Thyroid gland (tissue), 4 donors: ENCODE results near the gene PNPLA3.

Source experiments
- CTCF ChIP-seq, 6 experiments: fragments of 200-600 bp in 3 of 6; fragments of 450-650 bp in 3 of 6; sonication (generic) in 3 of 6; IDR thresholded peaks; one replicate each; pipeline ENCODE4 v1.5.1; 2016 to 2019; ENCODE audit warnings: antibody characterized with exemption in 6 of 6, mild to moderate bottlenecking in 2 of 6, inconsistent platforms in 1 of 6, moderate library complexity in 1 of 6
- POLR2A ChIP-seq, 2 donors: fragments of 450-650 bp; IDR thresholded peaks; one replicate each; pipeline ENCODE4 v1.6.1; 2017; ENCODE audit warnings: antibody characterized with exemption in 2 of 2, mild to moderate bottlenecking in 2 of 2, moderate library complexity in 1 of 2

GRCh38 chr22:43880541-43880991 lies 43.0 kb upstream of the PNPLA3 start:
- TF ChIP-seq CTCF (IDR thresholded peaks at IDR 0.05) (no peak), POLR2A (IDR thresholded peaks at IDR 0.05) (no peak)
